Ascending aorta (tissue), 2 donors: ENCODE data around the gene TNFAIP6. TPM values are rescaled to one million over a fixed set of nuclear protein-coding genes. Genes with fewer than 3 reads are reported as not detected.

Experiments used
- DNase-seq, 2 donors: peaks; one replicate each; pipeline ENCODE4 v3.0.0-alpha.2; 2019; ENCODE audit warnings: low spot score in 2 of 2
- H3K27ac ChIP-seq, 2 donors: fragments of 200-600 bp; sonication (generic); one replicate each; pipeline ENCODE4 v1.5.1; 2016 to 2017; ENCODE audit warnings: mild to moderate bottlenecking in 1 of 2
- H3K27me3 ChIP-seq: fragments of 200-600 bp; sonication (generic); one replicate; pipeline ENCODE4 v1.5.1; 2017
- H3K36me3 ChIP-seq, 2 donors: fragments of 200-600 bp; sonication (generic); one replicate each; pipeline ENCODE4 v1.5.1; 2016
- H3K4me1 ChIP-seq, 2 donors: fragments of 200-600 bp; sonication (generic); one replicate each; pipeline ENCODE4 v1.5.1; 2016 to 2017; ENCODE audit warnings: mild to moderate bottlenecking in 1 of 2
- H3K4me3 ChIP-seq, 2 donors: fragments of 200-600 bp; sonication (generic); one replicate each; pipeline ENCODE4 v1.5.1; 2016 to 2017; ENCODE audit warnings: mild to moderate bottlenecking in 1 of 2
- H3K9me3 ChIP-seq, 2 donors: fragments of 200-600 bp; sonication (generic); one replicate each; pipeline ENCODE4 v1.5.1; 2016
- intact Hi-C: fragments of 100-400 bp; cut with DNase I; formaldehyde crosslinking; loops from one replicate; pipeline ENCODE4 v1.15.1; 2023
- total RNA-seq: library from RNA; depleted of rRNA; stranded (reverse); fragments of >200 nt; gene quantifications from one replicate; pipeline ENCODE4 v1.1.0, GENCODE V29; 2016
- TF ChIP-seq, protein P1 (sequence below), 3 experiments: fragments of 200-600 bp in 2 of 3; fragments of 450-650 bp in 1 of 3; sonication (generic) in 2 of 3; IDR thresholded peaks; one replicate each; pipeline ENCODE4 v1.5.1; 2016 to 2019; ENCODE audit warnings: antibody characterized with exemption in 3 of 3, mild to moderate bottlenecking in 1 of 3, moderate library complexity in 1 of 3

The TNFAIP6 gene
- total RNA-seq, 1 donor from 2014 or later: 13.6 TPM

- no peaks in the 10 kb centered on the region for H3K4me1 ChIP-seq
- H3K27ac ChIP-seq: no peak overlapping the region
- intact Hi-C loops: no loop called here
These were observed 4.4 kb downstream of the TNFAIP6 start for GRCh38 chr2:151361674-151362370.

GRCh38 chr2:151363709-151364108, 6.3 kb downstream of the TNFAIP6 start:
- no peaks in the 10 kb centered on the region for H3K27me3 ChIP-seq
- no peak for DNase-seq
- no peak overlapping the region for H3K27ac ChIP-seq
- H3K36me3 ChIP-seq: no peaks in the 10 kb centered on the region
- TF ChIP-seq, protein P1, sequence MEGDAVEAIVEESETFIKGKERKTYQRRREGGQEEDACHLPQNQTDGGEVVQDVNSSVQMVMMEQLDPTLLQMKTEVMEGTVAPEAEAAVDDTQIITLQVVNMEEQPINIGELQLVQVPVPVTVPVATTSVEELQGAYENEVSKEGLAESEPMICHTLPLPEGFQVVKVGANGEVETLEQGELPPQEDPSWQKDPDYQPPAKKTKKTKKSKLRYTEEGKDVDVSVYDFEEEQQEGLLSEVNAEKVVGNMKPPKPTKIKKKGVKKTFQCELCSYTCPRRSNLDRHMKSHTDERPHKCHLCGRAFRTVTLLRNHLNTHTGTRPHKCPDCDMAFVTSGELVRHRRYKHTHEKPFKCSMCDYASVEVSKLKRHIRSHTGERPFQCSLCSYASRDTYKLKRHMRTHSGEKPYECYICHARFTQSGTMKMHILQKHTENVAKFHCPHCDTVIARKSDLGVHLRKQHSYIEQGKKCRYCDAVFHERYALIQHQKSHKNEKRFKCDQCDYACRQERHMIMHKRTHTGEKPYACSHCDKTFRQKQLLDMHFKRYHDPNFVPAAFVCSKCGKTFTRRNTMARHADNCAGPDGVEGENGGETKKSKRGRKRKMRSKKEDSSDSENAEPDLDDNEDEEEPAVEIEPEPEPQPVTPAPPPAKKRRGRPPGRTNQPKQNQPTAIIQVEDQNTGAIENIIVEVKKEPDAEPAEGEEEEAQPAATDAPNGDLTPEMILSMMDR (IDR thresholded peaks at IDR 0.05): no peak
- H3K9me3 ChIP-seq: no peaks in the 10 kb centered on the region
- H3K4me3 ChIP-seq: no peak overlapping the region
- H3K4me1 ChIP-seq: no peaks in the 10 kb centered on the region
- intact Hi-C loops: no loop called here

More at GRCh38 chr2:151361674-151362370, 4.4 kb downstream of the TNFAIP6 start:
- TF ChIP-seq, protein P1 (IDR thresholded peaks at IDR 0.05): no peak
- no peaks in the 10 kb centered on the region for H3K9me3 ChIP-seq
- no peaks in the 10 kb centered on the region for H3K36me3 ChIP-seq
- no peaks in the 10 kb centered on the region for H3K27me3 ChIP-seq
- no peak overlapping the region for H3K4me3 ChIP-seq
- no peak for DNase-seq

GRCh38 chr2:151367571-151367970, 10.2 kb downstream of the TNFAIP6 start:
- H3K27me3 ChIP-seq: no peaks in the 10 kb centered on the region

DNA sequence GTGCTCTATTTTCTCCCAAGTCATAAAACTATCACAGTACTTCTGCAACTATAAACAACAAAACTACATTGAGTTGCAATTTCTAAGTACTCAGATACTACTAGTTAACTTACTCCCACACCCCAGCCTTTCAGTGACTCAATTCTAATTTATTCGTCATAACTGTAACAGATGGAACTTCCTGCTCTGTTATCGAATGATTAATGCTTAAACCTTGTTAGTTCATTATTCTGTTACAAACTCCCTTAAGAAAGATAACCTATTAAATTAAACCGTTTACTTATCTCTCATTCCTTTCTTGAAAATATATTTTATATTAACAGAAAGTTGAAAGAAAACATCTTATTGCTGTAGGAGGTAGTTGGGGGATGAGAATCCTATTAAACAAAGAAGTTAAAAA, 17.0 kb downstream of the TNFAIP6 start:
- Histone ChIP-seq H3K27ac (no peak overlapping the region), H3K9me3 (no peaks in the 10 kb centered on the region), H3K4me3 (no peak overlapping the region), H3K27me3 (no peaks in the 10 kb centered on the region), H3K36me3 (no peaks in the 10 kb centered on the region), H3K4me1 (no peaks in the 10 kb centered on the region)
- TF ChIP-seq, protein P1 (IDR thresholded peaks at IDR 0.05): no peak
- intact Hi-C loops: no loop called here
- no peak for DNase-seq

More at GRCh38 chr2:151367571-151367970, 10.2 kb downstream of the TNFAIP6 start:
- intact Hi-C loops: no loop called here
- no peak for DNase-seq
- no peaks in the 10 kb centered on the region for H3K9me3 ChIP-seq
- no peaks in the 10 kb centered on the region for H3K36me3 ChIP-seq
- H3K27ac ChIP-seq: no peak overlapping the region
- TF ChIP-seq, protein P1 (IDR thresholded peaks at IDR 0.05): no peak
- no peak overlapping the region for H3K4me3 ChIP-seq
- no peaks in the 10 kb centered on the region for H3K4me1 ChIP-seq

DNA sequence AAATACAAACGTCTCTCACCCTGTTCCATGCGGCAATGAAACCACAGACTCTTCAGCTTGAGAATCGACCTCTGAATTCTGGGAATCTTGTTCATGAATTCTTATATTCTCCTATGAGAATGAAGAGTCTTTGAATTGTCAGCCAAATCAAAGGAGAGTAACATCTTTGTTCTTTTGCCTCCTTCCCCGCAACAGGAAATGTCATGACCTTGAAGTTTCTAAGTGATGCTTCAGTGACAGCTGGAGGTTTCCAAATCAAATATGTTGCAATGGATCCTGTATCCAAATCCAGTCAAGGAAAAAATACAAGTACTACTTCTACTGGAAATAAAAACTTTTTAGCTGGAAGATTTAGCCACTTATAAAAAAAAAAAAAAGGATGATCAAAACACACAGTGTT, 21.8 kb downstream of the TNFAIP6 start:
- Histone ChIP-seq H3K4me1 (no peaks in the 10 kb centered on the region), H3K27me3 (no peaks in the 10 kb centered on the region), H3K36me3 (no peaks in the 10 kb centered on the region), H3K9me3 (no peaks in the 10 kb centered on the region), H3K27ac (no peak overlapping the region), H3K4me3 (no peak overlapping the region)
- TF ChIP-seq, protein P1 (IDR thresholded peaks at IDR 0.05): no peak
- intact Hi-C loops: no loop called here
- DNase-seq: no peak
